ENCODE data around the gene SLC25A11.
A peak's percentile ranks its signal among the peaks of the same experiment; 100 is the strongest.
"Not testable (repeated sequence)": the region's sequence is repeated elsewhere in the genome, so short reads cannot be mapped to it uniquely, and the experiment has no call there.

Gene SLC25A11

DNA sequence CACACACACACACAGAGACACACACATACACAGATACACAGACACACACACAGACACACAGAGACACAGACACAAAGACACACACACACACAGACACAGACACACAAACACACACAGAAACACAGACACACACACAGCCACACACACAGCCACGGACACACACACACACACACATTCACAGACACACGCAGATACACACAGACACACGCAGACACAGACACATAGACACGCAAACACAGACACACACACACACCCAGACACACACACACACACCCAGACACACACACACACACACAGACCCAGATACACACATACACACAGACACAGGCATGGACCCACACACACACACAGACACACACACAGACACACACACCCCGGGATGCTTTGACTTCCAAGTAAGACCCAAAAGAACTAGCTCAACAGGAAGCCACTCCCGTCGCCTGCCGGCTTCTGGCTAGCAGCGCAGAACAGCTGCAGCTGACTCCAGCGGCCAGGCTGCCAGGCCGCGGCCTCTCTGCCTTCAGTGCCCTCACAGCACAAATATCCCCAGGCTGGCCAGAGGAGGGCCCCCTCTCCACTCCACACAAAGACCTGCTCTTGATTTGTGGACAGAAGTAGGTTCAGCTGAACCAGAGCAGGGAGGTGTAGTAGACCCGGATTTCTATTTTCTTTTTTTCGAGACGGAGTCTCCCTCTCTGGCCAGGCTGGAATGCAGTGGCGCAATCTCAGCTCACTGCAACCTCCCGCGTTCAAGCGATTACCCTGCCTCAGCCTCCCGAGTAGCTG is 30.9 kb downstream of the SLC25A11 start:
- DNase-seq: no peak

DNA sequence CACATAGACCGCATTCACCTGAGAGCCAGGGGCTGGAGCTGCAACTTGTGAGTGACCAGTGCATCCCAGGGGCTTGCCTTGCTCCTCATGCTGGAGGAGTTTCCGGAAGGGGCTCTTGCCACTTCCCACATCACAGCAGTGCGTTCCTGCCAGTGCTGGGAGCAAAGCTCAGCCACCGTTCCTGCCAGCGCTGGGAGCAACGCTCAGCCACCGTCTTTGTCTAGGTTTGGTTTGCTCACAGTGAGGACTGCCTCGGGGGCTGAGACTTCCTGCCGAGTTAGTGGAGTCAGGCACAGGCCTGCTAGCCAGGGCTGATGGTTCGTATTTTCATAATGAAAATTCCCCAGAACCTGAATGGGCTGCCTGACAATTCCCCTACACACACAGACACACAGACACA is 31.5 kb downstream of the SLC25A11 start:
- no peak for DNase-seq

DNA sequence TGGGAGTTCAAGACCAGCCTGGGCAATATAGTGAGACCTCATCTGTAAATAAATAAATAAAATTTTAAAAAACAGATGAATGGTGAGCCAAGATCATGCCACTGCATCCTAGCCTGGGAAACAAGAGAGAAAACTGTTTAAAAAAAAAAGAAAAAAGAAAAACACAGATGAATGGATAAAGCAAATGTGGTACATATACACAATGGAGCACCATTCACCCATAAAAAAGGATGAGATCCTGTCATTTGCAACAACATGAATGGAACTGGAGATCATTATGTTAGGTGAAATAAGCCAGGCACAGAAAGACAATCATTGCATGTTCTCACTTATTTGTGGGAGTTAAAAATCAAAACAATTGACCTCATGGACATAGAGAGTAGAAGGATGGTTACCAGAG is 33.2 kb downstream of the SLC25A11 start:
- not testable (repeated sequence) for DNase-seq

DNA sequence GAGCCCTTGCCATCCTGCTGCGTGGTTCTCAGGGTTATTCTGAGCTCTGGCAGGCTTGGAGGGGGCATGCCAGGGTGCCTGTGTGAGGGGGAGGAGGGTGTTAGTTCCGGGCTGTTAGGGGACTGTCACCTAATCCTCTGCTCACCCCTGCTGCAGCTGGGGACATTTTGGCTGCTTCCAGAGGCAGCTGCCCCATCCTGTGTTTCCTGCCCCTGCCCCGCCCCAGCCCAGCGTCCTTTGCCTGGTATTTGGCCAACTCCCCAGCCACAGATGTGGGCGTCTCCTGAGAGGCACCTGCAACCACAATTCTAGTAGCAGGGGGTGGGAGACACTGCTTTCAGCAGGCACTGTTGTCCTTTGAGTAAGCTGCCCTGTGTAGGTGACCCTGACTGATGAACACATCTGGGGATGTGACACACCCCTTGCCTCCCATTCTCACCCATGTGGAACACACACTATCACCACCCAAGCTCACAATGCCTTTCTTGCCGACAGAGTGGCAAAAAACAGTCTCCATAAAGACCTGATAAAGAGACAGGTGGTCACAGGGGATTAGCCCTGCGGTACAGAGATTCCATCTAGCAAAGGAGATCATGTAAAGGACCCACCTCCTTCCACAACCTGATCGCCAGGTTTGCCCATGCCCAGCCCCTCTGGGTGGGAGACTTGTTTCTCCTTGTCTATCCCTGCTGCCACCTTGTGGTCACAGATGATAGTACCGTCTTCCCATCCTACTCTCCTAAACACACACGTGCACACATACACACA is 36.6 kb downstream of the SLC25A11 start, which contains the start of gene CHRNE:
Gene CHRNE (minus strand): TSS at position 48 of the 768 bp plus-strand sequence. CDS start 35 bp downstream, at position 13.
- peak in 1 of 2 experiments; percentile 43 for DNase-seq

DNA sequence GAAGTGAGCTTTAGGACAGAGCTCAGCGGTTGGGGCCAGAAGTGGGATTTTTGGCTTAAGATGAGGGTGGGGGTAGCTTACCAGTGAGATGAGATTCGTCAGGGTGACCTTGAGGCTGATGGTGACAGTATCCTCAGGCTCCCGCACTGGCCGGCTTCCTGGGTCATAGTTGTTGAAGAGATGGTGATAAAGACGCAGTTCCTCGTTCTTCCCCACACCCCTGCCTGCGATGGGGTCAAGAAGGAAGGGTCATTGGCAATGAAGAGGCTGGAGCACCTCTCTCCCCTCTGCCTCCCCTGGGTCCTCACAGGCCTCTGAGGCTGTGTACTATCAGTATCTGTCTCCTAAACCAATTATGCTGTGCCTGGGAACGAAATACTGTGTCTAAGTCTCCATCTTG is 37.3 kb downstream of the SLC25A11 start:
- no peak for DNase-seq

DNA sequence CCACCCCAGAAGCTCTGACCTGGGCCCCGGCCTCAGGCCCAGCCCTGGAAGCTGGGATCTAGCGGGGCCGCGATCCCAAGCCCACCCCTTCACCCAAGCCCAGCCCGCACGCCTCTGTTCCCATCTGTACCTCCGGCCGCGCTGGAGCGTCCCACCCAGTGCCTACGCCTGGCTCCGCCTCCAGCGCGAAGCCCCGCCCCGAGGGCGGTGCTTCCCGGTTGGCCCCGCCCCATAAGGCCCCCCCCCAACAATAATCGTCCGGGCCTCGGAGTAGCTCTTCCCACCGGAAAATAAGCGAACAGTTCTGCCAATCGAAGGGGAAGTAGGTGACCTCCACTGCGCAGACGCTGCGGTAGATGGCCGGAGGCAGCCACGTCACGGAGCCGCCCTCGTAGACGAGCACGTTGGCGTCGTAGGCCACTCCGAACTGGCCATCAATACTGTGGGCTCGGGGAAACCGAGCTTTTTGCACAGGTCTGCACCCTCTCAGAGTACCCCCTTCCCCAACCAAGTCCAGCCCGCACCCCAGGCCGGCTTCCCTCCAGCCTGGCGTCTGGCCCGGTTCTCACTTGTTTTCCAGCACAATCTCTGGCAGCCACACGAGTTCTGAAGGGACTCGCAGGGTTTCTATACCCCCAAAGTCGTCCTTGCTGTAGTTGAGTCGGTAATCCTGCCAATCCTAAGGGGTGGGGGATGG is 38.0 kb downstream of the SLC25A11 start:
- no peak for DNase-seq

DNA sequence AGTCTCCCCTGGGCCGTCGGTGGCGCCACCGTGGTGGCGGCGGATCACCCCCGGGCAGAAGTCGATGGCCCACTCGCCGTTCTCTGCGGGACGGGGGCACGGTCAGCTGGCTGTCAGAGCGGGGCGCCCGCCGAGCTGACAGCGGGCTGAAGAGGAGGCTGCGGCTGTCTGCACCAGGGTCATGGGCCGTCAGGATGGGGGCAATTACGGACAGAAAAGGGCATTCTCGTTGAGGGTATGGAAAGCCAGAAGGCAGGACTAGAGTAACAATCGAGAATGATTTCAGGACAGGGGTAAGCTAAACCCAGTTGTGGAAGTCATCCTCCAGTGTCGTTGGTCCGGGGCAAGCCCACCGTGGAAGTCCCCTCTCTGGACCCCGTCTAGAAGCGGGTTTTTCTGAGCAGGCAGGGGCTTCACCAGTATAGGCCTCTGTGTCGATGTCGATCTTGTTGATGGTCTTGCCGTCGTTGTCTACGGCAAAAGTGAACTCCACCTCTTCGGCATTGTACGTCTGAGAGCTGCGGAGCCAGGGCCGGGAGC is 38.7 kb downstream of the SLC25A11 start:
- DNase-seq: no peak

DNA sequence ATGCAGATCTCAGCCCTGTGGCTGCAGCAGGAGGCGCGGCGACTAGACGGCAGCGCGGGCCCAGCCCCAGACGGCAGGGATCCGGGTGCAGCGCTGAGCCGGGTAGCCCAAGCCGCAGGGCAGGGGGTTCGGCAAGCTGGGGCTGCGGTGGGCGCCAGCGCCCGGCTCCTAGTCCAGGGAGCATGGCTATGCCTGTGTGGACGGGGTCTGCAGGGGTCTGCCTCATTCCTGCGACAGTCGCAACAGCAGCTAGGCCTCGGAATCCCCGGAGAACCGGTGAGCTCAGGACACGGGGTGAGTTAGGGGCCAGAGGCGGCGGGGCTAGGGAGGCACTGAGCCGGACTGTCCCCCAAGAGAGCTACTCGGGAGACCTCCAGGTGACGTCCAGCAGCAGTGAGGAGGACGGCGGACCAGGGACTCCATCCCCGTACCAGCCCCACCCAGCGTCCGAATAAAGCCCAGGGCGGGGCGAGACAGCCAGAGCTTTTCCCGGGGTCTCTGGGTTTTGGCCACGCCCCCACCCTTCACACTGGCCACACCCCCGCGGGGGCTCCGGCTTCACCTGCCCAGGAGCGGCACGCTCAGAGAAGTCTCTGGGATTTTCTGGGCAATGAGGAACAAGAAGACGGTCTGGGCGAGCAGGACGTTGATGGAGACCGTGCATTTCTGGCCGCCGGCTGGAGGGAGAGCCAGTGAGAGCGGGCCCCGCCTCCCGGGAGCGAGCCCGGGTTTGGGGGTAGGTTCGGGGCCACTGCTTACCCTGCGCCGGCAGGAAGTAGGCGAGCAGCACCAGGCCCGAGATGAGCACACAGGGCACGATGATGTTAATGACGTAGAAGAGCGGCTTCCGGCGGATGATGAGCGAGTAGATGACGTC is 39.4 kb downstream of the SLC25A11 start:
- no peak for DNase-seq

DNA sequence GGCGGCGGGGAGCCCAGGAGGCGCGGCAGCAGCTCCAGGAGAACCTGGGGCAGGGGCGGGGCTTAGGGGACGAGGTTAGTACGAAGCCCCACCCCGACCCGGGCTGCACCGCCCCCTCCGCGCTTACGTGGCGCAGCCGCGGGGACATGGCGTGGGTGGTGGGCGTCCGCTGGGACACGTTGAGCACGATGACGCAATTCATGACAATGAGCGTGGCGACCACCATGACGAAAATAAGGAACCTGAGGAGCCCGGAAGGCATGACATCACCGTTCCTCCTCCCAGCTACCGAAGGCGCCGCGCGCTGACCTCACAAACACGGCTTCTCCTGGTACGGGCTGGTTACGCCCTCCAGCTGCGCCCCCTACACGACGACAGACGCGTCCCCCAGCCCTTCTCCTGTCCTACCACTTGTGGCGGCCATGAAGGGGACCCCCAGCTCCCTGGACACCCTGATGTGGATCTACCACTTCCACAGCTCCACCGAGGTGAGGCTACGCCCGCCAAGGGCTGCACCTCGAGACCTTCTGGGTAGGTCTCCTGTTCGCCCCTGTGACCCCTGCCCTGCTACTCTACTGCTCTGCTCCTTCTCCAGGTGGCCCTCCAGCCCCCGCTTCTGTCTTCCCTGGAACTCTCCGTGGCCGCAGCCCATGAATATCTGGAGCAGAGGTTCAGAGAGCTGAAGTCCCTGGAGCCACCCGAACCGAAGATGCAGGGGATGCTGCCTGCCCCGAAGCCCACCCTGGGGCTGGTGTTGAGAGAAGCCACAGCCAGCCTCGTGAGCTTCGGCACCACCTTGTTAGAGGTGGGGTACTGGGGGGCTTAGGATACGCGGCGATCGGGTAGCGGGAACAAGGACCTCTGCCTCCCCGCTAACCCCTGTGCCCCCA is 40.3 kb downstream of the SLC25A11 start, which contains the start of gene C17orf107:
Gene C17orf107 (plus strand): TSS at position 196 of the 890 bp plus-strand sequence. CDS start 227 bp downstream, at position 423.
- peak in 1 of 2 experiments; percentile 39 for DNase-seq

DNA sequence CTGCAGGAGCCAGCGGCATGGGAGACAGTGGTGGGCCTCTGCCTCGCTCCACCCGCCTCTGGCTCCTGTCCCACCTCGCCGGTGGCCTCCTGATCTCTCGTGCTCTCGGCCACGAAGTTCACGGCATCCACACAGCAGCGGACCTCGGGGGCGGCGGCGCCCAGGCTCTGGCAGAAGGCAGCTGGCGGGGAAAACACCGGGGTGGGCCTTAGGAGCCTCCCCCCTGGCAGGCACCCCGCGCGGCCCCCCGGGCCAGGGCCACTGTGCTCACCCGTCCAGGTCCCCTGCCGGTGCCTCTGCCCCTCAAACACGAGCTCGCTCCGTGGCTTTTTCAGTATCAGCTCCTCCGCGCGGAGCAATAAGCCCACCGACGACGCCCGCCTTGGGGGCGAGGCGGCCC is 40.9 kb downstream of the SLC25A11 start:
- DNase-seq: no peak

DNA sequence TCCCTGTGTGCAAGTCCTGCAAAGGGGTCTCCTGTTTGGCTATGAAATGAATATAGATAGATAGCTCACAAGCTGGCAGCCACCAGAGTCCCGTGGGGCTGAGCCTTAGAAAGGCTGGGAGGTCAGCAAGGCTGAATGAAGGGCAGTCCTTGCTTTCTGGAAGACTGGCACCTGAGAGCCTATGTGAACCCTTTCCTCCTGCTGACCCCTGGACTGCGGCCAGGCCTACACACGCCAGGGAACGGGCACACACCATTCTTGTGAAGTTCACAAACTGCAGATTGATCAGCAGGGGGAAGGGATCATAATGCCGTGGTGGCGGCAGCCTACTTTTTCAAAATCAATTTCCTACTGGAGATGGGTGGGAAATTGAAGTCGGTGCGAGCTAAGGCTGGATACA is 41.5 kb downstream of the SLC25A11 start:
- DNase-seq: no peak

DNA sequence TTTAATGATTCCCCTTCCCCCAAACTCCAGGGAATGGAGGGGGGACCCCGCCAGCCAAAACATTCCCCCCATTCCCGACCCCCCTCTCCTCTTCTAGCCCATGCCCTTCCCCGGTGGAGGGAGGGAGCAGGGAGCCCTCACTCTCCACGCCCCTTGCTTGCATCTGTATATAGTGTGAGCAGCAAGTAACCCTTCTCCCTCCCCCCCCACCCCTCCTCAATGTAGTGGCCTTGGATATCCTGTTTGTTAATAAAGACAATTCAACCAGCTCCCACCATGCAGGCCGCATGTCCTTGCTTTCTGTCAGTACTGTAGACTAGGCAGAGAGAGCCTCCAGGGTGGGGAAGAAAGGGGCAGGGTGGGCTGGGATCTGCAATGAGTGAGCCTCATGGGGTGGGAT is 42.1 kb downstream of the SLC25A11 start:
- no peak for DNase-seq

DNA sequence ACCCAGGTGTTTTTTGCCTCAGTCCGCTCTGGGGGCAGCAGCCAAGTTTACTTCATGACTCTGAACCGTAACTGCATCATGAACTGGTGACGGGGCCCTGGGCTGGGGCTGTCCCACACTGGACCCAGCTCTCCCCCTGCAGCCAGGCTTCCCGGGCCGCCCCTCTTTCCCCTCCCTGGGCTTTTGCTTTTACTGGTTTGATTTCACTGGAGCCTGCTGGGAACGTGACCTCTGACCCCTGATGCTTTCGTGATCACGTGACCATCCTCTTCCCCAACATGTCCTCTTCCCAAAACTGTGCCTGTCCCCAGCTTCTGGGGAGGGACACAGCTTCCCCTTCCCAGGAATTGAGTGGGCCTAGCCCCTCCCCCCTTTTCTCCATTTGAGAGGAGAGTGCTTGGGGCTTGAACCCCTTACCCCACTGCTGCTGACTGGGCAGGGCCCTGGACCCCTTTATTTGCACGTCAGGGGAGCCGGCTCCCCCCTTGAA is 42.6 kb downstream of the SLC25A11 start:
- DNase-seq: no peak

DNA sequence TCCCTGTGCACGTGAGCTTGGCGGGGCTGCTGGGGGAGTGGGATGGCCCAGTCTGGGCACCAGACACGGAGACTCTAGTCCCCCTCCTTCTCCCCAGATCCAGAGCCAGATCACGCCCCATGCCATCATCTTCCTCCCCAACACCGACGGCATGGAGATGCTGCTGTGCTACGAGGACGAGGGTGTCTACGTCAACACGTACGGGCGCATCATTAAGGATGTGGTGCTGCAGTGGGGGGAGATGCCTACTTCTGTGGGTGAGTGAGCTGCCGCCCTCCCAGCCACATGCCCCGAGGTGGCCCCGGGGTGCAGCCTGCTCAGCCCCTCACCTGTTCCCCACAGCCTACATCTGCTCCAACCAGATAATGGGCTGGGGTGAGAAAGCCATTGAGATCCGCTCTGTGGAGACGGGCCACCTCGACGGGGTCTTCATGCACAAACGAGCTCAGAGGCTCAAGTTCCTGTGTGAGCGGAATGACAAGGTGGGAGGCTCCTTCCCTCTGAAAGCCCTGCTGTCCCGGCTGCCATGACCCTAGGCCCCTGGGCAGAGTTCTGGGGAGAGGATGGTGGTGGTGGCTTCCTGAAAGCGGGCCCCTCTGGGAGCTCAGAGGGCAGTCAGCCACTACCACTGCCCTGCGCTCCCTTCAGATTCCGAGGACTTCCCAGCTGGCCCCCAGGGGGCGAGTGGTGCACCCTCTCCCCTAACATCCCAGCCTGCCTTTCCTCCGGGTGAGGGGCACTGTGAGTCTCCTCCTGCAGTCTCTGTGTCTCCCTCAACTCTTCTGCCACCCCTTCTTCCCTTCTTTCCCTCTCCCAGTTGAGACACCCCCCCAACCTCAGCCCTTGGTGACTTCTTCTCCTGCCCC is 43.3 kb downstream of the SLC25A11 start:
- no peak for DNase-seq

DNA sequence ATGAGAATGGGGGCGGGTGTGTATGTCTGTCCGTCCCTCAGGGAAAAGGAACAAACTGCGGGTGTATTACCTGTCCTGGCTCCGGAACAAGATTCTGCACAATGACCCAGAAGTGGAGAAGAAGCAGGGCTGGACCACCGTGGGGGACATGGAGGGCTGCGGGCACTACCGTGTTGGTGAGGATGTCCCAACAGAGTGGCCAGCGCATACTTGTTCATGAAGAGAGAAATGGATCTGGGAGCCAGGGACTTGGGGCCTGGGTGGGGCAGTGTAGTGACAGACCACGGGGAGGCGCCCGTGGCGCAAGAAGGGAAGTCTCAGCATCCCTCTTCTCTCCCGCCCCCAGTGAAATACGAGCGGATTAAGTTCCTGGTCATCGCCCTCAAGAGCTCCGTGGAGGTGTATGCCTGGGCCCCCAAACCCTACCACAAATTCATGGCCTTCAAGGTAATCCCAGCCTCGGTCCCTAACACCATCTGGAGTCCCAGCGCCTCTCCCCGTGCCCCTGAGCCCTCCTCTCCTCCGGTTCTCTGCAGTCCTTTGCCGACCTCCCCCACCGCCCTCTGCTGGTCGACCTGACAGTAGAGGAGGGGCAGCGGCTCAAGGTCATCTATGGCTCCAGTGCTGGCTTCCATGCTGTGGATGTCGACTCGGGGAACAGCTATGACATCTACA is 44.1 kb downstream of the SLC25A11 start:
- no peak for DNase-seq

DNA sequence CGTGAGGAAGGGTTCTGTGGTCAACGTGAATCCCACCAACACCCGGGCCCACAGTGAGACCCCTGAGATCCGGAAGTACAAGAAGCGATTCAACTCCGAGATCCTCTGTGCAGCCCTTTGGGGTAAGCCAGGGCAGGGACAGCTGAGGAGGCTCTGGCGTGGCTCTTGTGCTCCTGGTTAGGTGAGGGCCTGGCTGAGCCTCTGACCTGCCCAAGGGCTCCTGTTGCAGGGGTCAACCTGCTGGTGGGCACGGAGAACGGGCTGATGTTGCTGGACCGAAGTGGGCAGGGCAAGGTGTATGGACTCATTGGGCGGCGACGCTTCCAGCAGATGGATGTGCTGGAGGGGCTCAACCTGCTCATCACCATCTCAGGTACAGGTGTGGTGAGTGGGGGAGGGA is 44.7 kb downstream of the SLC25A11 start:
- no peak for DNase-seq

DNA sequence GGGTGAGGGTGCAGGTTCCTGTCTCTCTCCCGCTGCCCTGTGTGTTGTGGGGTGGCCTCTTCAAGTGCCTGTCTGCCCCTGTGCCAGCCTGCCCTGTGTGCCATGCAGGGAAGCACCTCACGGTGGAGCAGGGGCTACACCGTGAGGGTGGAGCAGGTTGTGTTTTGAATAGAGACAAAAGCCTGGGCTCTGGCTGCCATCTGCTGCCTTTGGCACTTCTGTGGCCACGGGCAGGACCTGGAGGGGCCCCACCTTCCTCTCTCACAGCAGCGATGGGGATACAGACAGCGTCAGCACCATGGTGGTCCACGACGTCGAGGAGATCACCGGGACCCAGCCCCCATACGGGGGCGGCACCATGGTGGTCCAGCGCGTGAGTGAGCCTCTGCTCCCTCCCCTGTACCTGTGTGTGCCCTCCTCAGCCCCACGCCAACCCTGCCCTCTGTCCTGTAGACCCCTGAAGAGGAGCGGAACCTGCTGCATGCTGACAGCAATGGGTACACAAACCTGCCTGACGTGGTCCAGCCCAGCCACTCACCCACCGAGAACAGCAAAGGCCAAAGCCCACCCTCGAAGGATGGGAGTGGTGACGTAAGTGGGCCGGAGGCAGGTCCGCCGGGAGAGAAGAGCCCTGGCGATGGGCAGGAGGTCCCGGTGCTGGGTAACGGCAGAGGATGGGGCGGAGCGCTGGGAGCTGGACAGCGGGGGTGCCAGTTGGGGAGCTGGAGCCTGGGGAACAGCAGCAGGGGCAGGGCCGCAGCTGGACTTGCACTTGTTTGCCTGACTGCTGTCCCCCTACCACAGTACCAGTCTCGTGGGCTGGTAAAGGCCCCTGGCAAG is 45.9 kb downstream of the SLC25A11 start:
- no peak for DNase-seq

DNA sequence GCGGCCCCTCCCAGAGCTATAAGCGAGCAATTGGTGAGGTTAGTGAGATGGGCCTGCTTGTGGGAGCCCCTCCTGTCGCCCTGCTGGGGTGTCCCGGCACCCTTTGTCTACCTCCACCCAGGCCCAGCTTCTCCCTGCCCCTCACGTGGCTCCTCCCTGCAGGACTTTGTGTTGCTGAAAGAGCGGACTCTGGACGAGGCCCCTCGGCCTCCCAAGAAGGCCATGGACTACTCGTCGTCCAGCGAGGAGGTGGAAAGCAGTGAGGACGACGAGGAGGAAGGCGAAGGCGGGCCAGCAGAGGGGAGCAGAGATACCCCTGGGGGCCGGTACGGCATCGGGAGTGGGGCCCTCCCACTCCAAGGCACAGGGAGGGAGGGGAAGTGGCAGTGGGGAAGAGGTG is 46.6 kb downstream of the SLC25A11 start:
- no peak for DNase-seq

Data from cerebellar nuclear complex (tissue), 1 donor.